Stimulated activated CD4-positive, alpha-beta T cell treated with anti-CD3 and anti-CD28 coated beads, Interleukin-15, amount 100 ng/mL, for 1 hour (primary cell): ENCODE results near the gene MYH7.
A peak's percentile ranks its signal among the peaks of the same experiment; 100 is the strongest.
"Not testable (repeated sequence)": the region's sequence is repeated elsewhere in the genome, so short reads cannot be mapped to it uniquely, and the experiment has no call there.

Experiments
- DNase-seq, 2 donors: peaks; one replicate each; pipeline ENCODE4 v3.0.0-alpha.2; 2020; ENCODE audit warnings: low read depth in 1 of 2, low spot score in 1 of 2

Gene MYH7

GRCh38 chr14:23435543-23436326, at the start of gene MYH7:
Gene MYH7, minus strand, starts transcription at chr14:23435660. Its CDS starts 1,928 bp downstream, at chr14:23433732.
- DNase-seq, result no peak

GRCh38 chr14:23483236-23483854, 47.9 kb upstream of the MYH7 start:
- no peak for DNase-seq

- DNase-seq, result no peak
These were observed 47.3 kb upstream of the MYH7 start for GRCh38 chr14:23482823-23483148.

GRCh38 chr14:23481979-23482822, 46.7 kb upstream of the MYH7 start:
- DNase-seq, result no peak

GRCh38 chr14:23481362-23481970, 46.0 kb upstream of the MYH7 start:
- no peak for DNase-seq

GRCh38 chr14:23478109-23478759, 42.8 kb upstream of the MYH7 start:
- DNase-seq, result peak; percentile 25 to 28

GRCh38 chr14:23470947-23471346, 35.5 kb upstream of the MYH7 start:
- no peak for DNase-seq

- DNase-seq, result peak; percentile 2 to 4
These were observed 34.5 kb upstream of the MYH7 start for GRCh38 chr14:23469906-23470403.

GRCh38 chr14:23469127-23469905, 33.9 kb upstream of the MYH7 start, which contains the start of gene NGDN:
Gene NGDN, plus strand, starts transcription at chr14:23469703. Its CDS starts 13 bp downstream, at chr14:23469716.
- DNase-seq, result peak; percentile 77 to 81

GRCh38 chr14:23468704-23469126, 33.3 kb upstream of the MYH7 start:
- DNase-seq, result no peak

- no peak for DNase-seq
These were observed 29.8 kb upstream of the MYH7 start for GRCh38 chr14:23465261-23465660.

- DNase-seq, result no peak
These were observed 29.2 kb upstream of the MYH7 start for GRCh38 chr14:23464700-23465099.

- no peak for DNase-seq
These were observed 25.5 kb upstream of the MYH7 start for GRCh38 chr14:23460960-23461359.

GRCh38 chr14:23457587-23458445, 22.4 kb upstream of the MYH7 start:
- no peak for DNase-seq

GRCh38 chr14:23456883-23457586, 21.6 kb upstream of the MYH7 start:
- DNase-seq, result not testable (repeated sequence)

- no peak for DNase-seq
These were observed 19.0 kb upstream of the MYH7 start for GRCh38 chr14:23454445-23454856.

- no peak for DNase-seq
These were observed 16.8 kb upstream of the MYH7 start for GRCh38 chr14:23452237-23452636.

GRCh38 chr14:23450379-23450778, 14.9 kb upstream of the MYH7 start:
- no peak for DNase-seq
